HCT116 (cell line): Measurements from ENCODE around the gene CA7. TPM values are rescaled to one million over a fixed set of nuclear protein-coding genes. Genes with fewer than 3 reads are reported as not detected.

Experiments used
- ATAC-seq: fragments of 200-7000 bp; cut with Tn5 transposase; 2 replicates; pipeline ENCODE4 v1.9.1; 2020; ENCODE audit warnings: mild to moderate bottlenecking, moderate library complexity
- BruUV-seq: library from RNA; stranded (reverse); fragments of 400-500 nt; replicated peaks from 2 replicates; lab custom pipeline; 2021; lab: Mats Ljungman, UMichigan
- CTCF ChIA-PET: fragments of 300-600 bp; sonication (Branson Sonifier 250); formaldehyde crosslinking; loops from one replicate; lab custom pipeline; 2021; ENCODE audit warnings: antibody characterized with exemption; lab: Charles Lee
- POLR2A ChIA-PET: fragments of 300-600, 350-600 bp; sonication (Branson Sonifier 250); formaldehyde crosslinking; loops from one replicate; lab custom pipeline; 2021; ENCODE audit warnings: antibody characterized with exemption; lab: Charles Lee
- RAD21 ChIA-PET, 2 experiments: fragments of 300-600 bp; sonication (Branson Sonifier 250); formaldehyde crosslinking; loops; one replicate each; lab custom pipeline; 2023; ENCODE audit warnings: low total read pairs in 2 of 2; ENCODE audit not compliant: uncharacterized antibody in 2 of 2, unreplicated experiment in 2 of 2, low non-redundant PET in 1 of 2; lab: Charles Lee
- DNase-seq: peaks from one replicate; pipeline ENCODE4 v3.0.0-alpha.2; 2010; ENCODE audit warnings: low read depth, low spot score
- H2AFZ ChIP-seq: fragments of 200-600 bp; shearing (Covaris generic), sonication (generic); 2 replicates; pipeline ENCODE4 v1.6.1; 2017; ENCODE audit warnings: low read depth, mixed run types, mixed read lengths, antibody characterized with exemption, low read length; ENCODE audit not compliant: poor library complexity, severe bottlenecking
- H3K27ac ChIP-seq: 2 replicates; pipeline ENCODE4 v1.5.1; 2012; ENCODE audit warnings: low read depth, low read length
- H3K27me3 ChIP-seq: fragments of 200-600 bp; sonication (generic); 2 replicates; pipeline ENCODE4 v1.6.1; 2016; ENCODE audit warnings: mixed run types, low read length, mixed read lengths; ENCODE audit not compliant: insufficient read depth
- H3K36me3 ChIP-seq, 2 experiments: fragments of 200-500 bp in 1 of 2; fragments of 200-600 bp in 1 of 2; sonication (Bioruptor generic) in 1 of 2; sonication (generic) in 1 of 2; 2 replicates each; pipeline versions ENCODE4 v1.5.1 to v1.6.1; 2014 to 2016; ENCODE audit warnings: low read length in 2 of 2, inconsistent platforms in 1 of 2, mixed read lengths in 1 of 2, mixed run types in 1 of 2; ENCODE audit not compliant: insufficient read depth in 2 of 2, control insufficient read depth in 1 of 2
- H3K4me1 ChIP-seq, 2 experiments: fragments of 200-600 bp in 1 of 2; sonication (generic) in 1 of 2; 2 replicates each; pipeline versions ENCODE4 v1.5.1 to v1.6.1; 2012 to 2017; ENCODE audit warnings: low read length in 2 of 2, inconsistent platforms in 1 of 2, mild to moderate bottlenecking in 1 of 2, mixed read lengths in 1 of 2, mixed run types in 1 of 2, moderate library complexity in 1 of 2; ENCODE audit not compliant: insufficient read depth in 2 of 2, control insufficient read depth in 1 of 2
- H3K4me2 ChIP-seq: fragments of 200-600 bp; sonication (generic); 2 replicates; pipeline ENCODE4 v1.6.1; 2017; ENCODE audit warnings: mixed run types, low read length, mixed read lengths
- H3K4me3 ChIP-seq, 2 experiments: fragments of 200-600 bp in 1 of 2; sonication (generic) in 1 of 2; replicated peaks in 1 of 2; 2 replicates each; pipeline ENCODE4 v1.5.1; 2011 to 2016; ENCODE audit warnings: low read length in 2 of 2, control low read depth in 1 of 2, low read depth in 1 of 2, mild to moderate bottlenecking in 1 of 2, mixed read lengths in 1 of 2, mixed run types in 1 of 2
- H3K79me2 ChIP-seq: fragments of 200-600 bp; sonication (generic); 2 replicates; pipeline ENCODE4 v1.6.1; 2017; ENCODE audit warnings: mild to moderate bottlenecking, mixed run types, low read length, moderate library complexity, mixed read lengths; ENCODE audit not compliant: insufficient read depth
- H3K9ac ChIP-seq: fragments of 200-600 bp; sonication (generic); 2 replicates; pipeline ENCODE4 v1.6.1; 2016; ENCODE audit warnings: low read length, mixed read lengths
- H3K9me2 ChIP-seq: fragments of 200-600 bp; sonication (generic), shearing (Covaris generic); 2 replicates; pipeline ENCODE4 v1.6.1; 2017; ENCODE audit warnings: mixed run types, mild to moderate bottlenecking, moderate library complexity; ENCODE audit not compliant: insufficient read depth
- H3K9me3 ChIP-seq, 2 experiments: fragments of 200-500 bp in 1 of 2; fragments of 200-600 bp in 1 of 2; sonication (Bioruptor generic) in 1 of 2; sonication (generic) in 1 of 2; 2 replicates each; pipeline ENCODE4 v1.6.1; 2014 to 2017; ENCODE audit warnings: low read length in 2 of 2, mixed read lengths in 2 of 2, inconsistent platforms in 1 of 2, low read depth in 1 of 2, mild to moderate bottlenecking in 1 of 2, mixed run types in 1 of 2, moderate library complexity in 1 of 2; ENCODE audit not compliant: control insufficient read depth in 1 of 2, insufficient read depth in 1 of 2
- H4K20me1 ChIP-seq: fragments of 200-600 bp; sonication (generic), shearing (Covaris generic); 2 replicates; pipeline ENCODE4 v1.6.1; 2017; ENCODE audit warnings: mixed run types, mild to moderate bottlenecking, moderate library complexity; ENCODE audit not compliant: insufficient read depth
- CBX3 ChIP-seq: IDR thresholded peaks from 2 replicates; pipeline ENCODE4 v1.6.1; 2012; ENCODE audit warnings: low read depth
- ELF1 ChIP-seq: IDR thresholded peaks from 2 replicates; pipeline ENCODE4 v1.6.1; 2012; ENCODE audit warnings: low read depth, borderline replicate concordance
- FOSL1 ChIP-seq: IDR thresholded peaks from 2 replicates; pipeline ENCODE4 v1.6.1; 2012; ENCODE audit warnings: low read depth
- JUND ChIP-seq: IDR thresholded peaks from 2 replicates; pipeline ENCODE4 v1.6.1; 2012
- POLR2A ChIP-seq: IDR thresholded peaks from 2 replicates; pipeline ENCODE4 v1.7.0; 2011; ENCODE audit warnings: borderline replicate concordance; ENCODE audit not compliant: insufficient read depth, insufficient read length; ENCODE audit errors: extremely low read depth
- SIN3A ChIP-seq: IDR thresholded peaks from 2 replicates; pipeline ENCODE4 v1.6.1; 2012; ENCODE audit warnings: low read depth
- SP1 ChIP-seq: IDR thresholded peaks from 2 replicates; pipeline ENCODE4 v1.6.1; 2012; ENCODE audit warnings: low read depth
- TCF7L2 ChIP-seq: IDR thresholded peaks from 2 replicates; pipeline ENCODE4 v1.7.0; 2011; ENCODE audit warnings: borderline replicate concordance, inconsistent platforms; ENCODE audit not compliant: insufficient read depth, insufficient read length; ENCODE audit errors: extremely low read depth
- YY1 ChIP-seq: IDR thresholded peaks from 2 replicates; pipeline ENCODE4 v1.6.1; 2011; ENCODE audit warnings: low read length, low read depth, moderate library complexity, mild to moderate bottlenecking; ENCODE audit not compliant: insufficient replicate concordance; ENCODE audit errors: extremely low read depth
- ZNF274 ChIP-seq: fragments of 200-500 bp; sonication (Bioruptor generic); IDR thresholded peaks from 2 replicates; pipeline ENCODE4 v1.6.1; 2014; ENCODE audit warnings: mild to moderate bottlenecking, low read depth, low read length, inconsistent platforms
- intact Hi-C: fragments of 100-400 bp; cut with micrococcal nuclease; formaldehyde crosslinking; loops from 2 replicates; pipeline ENCODE4 v1.10.0; 2022
- total RNA-seq: library from RNA; stranded (reverse); gene quantifications from one replicate; pipeline ENCODE4 v1.2.1, GENCODE V29; 2021; ENCODE audit not compliant: unreplicated experiment
- TF ChIP-seq, protein P1 (sequence below): IDR thresholded peaks from 2 replicates; pipeline ENCODE4 v1.6.1; 2012; ENCODE audit warnings: low read depth
- TF ChIP-seq, protein P2 (sequence below): IDR thresholded peaks from 2 replicates; pipeline ENCODE4 v1.6.1; 2012
- TF ChIP-seq, protein P3 (sequence below): IDR thresholded peaks from 2 replicates; pipeline ENCODE4 v1.6.1; 2012

Gene CA7
- total RNA-seq, 1 experiment from 2014 or later, result not detected

DNA sequence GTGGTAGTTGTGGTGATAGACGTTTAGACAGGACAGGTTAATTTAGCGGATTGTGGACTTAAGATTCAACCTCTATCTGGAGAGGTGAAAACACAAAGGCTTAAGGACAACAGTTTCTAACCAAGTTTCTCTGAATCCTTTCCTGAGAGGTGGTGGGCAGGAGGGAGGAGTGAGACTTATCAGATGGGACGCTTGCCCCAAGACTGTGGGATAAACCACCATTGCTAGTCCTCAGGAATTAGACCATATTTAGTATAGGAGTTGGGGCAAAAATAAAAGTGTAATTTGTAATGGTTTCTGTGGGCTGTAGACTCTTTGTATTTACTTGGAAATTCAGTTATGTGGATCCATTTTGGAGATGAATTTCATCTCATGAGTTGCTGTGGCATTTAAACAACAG is 42.7 kb downstream of the CA7 start (continued):
- TF ChIP-seq, protein P1, sequence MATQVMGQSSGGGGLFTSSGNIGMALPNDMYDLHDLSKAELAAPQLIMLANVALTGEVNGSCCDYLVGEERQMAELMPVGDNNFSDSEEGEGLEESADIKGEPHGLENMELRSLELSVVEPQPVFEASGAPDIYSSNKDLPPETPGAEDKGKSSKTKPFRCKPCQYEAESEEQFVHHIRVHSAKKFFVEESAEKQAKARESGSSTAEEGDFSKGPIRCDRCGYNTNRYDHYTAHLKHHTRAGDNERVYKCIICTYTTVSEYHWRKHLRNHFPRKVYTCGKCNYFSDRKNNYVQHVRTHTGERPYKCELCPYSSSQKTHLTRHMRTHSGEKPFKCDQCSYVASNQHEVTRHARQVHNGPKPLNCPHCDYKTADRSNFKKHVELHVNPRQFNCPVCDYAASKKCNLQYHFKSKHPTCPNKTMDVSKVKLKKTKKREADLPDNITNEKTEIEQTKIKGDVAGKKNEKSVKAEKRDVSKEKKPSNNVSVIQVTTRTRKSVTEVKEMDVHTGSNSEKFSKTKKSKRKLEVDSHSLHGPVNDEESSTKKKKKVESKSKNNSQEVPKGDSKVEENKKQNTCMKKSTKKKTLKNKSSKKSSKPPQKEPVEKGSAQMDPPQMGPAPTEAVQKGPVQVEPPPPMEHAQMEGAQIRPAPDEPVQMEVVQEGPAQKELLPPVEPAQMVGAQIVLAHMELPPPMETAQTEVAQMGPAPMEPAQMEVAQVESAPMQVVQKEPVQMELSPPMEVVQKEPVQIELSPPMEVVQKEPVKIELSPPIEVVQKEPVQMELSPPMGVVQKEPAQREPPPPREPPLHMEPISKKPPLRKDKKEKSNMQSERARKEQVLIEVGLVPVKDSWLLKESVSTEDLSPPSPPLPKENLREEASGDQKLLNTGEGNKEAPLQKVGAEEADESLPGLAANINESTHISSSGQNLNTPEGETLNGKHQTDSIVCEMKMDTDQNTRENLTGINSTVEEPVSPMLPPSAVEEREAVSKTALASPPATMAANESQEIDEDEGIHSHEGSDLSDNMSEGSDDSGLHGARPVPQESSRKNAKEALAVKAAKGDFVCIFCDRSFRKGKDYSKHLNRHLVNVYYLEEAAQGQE, result no peak
- no peak for TF ChIP-seq SP1
- no peak for TF ChIP-seq TCF7L2
- no peak for TF ChIP-seq YY1
- TF ChIP-seq CBX3, result no peak
- TF ChIP-seq FOSL1, result no peak
- TF ChIP-seq JUND, result no peak
- TF ChIP-seq, all 23 proteins: peak for 0

DNA sequence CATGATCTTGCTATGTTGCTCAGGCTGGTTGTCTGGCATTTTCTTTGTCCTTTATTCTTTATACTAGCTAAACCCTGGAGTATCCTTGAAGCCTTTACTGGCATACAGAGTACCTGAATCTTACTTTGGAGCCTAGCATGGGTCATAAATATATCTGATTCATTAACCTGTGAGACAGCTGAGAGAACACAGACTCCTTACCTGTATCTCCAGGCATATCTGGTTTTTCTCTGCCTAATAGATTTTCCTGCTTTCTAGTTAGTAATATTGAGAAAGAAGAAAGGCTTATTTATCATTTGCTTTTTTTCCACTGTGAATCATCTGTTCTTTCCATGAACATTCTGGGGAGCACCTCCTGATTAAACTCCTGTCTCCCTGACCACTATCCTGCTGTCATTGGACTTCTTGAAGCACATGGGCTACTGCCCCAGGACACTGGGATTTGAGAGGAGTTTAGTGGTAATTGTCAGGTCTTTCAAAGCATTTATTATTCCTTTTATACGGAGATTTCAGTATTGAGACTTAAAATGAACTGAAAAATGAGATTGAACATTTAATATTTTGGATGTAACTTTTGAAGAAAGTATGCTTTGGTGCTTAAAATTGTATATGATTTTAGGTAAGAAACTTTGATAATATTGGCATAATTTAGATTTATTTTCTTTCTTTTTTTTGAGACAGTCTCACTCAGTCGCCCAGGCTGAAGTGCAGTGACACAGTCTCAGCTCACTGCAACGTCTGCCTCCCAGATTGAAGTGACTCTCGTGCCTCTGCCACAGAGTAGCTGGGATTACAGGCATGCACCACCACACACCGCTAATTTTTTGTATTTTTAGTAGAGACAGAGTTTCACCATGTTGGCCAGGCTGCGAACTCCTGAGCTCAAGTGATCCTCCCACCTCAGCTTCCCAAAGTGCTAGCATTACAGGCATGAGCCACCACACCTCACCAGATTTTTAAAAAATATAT is 44.7 kb downstream of the CA7 start:
- Histone ChIP-seq H3K27me3 (no peaks in the 10 kb centered on the region), H3K4me2 (no peak overlapping the region), H3K4me3 (no peak overlapping the region), H3K27ac (no peak overlapping the region), H3K9ac (no peak overlapping the region), H3K9me3 (no peaks in the 10 kb centered on the region), H4K20me1 (no peaks in the 10 kb centered on the region), H3K4me1 (no peaks in the 10 kb centered on the region), H2AFZ (no peak overlapping the region), H3K9me2 (no peaks in the 10 kb centered on the region), H3K36me3 (peaks cover 12 to 24% of the 10 kb centered on the region in 2 experiments; a peak in 3 of 4 replicates), H3K79me2 (peaks cover 14% of the 10 kb centered on the region; the same call in 1 of the 2 replicates)
- ATAC-seq, result no peak
- DNase-seq, result no peak
- intact Hi-C loops, result no loop called here
- POLR2A ChIA-PET, result interaction anchor here (1.1 kb wide), 1 partner anchor 9 kb away, joined by 3 read pairs; the partner anchor contains the start of gene PDP2
- CTCF ChIA-PET, result interaction anchor here (0.9 kb wide), 1 partner anchor 155 kb away, joined by 3 read pairs; no protein-coding TSS in a partner anchor
- RAD21 ChIA-PET, result interaction anchor here in 1 of 2 experiments (0.7 kb wide), 1 partner anchor 8 kb away, joined by 5 read pairs; the partner anchor contains the start of gene PDP2
- no peak for TF ChIP-seq POLR2A
- TF ChIP-seq TCF7L2, result no peak
- TF ChIP-seq, protein P2, sequence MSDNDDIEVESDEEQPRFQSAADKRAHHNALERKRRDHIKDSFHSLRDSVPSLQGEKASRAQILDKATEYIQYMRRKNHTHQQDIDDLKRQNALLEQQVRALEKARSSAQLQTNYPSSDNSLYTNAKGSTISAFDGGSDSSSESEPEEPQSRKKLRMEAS, result no peak
- no peak for TF ChIP-seq ZNF274
- TF ChIP-seq, protein P3, sequence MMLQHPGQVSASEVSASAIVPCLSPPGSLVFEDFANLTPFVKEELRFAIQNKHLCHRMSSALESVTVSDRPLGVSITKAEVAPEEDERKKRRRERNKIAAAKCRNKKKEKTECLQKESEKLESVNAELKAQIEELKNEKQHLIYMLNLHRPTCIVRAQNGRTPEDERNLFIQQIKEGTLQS, result no peak
- no peak for TF ChIP-seq SIN3A
- no peak for TF ChIP-seq ELF1
- no TSS peak for BruUV-seq
